ENCODE results near the gene PFKM. TPM values are rescaled to one million over a fixed set of nuclear protein-coding genes. Genes with fewer than 3 reads are reported as not detected.
"Not testable (repeated sequence)": the region's sequence is repeated elsewhere in the genome, so short reads cannot be mapped to it uniquely, and the experiment has no call there.

Gene PFKM
- total RNA-seq, 1 donor from 2014 or later = 304 TPM

- Histone ChIP-seq H3K27me3 (ENCODE audit: control insufficient read depth in 3 of 3, insufficient read depth in 3 of 3, low read length in 3 of 3) (no peaks in the 10 kb centered on the region), H3K9ac (ENCODE audit: low read depth in 1 of 3, low read length in 3 of 3) (no peak overlapping the region), H3K9me3 (ENCODE audit: control insufficient read depth in 3 of 3, low read length in 3 of 3) (no peaks in the 10 kb centered on the region), H3K4me3 (ENCODE audit: low read length in 3 of 3) (no peak overlapping the region), H3K36me3 (ENCODE audit: control insufficient read depth in 3 of 3, insufficient read depth in 3 of 3, low read length in 3 of 3) (peaks cover 83 to 93% (median 91%) of the 10 kb centered on the region in 3 donors), H3K4me1 (ENCODE audit: control insufficient read depth in 3 of 3, insufficient read depth in 3 of 3, low read length in 3 of 3) (peaks cover 28 to 48% (median 41%) of the 10 kb centered on the region in 3 donors), H3K27ac (ENCODE audit: low read depth, low read length) (no peak overlapping the region)
These were observed 26.8 kb downstream of the PFKM start for GRCh38 chr12:48145981-48146380.

GRCh38 chr12:48151103-48151771 is 32.1 kb downstream of the PFKM start:
- H3K9me3 ChIP-seq (ENCODE audit: control insufficient read depth in 3 of 3, low read length in 3 of 3) = no peaks in the 10 kb centered on the region

GRCh38 chr12:48155786-48156185 is 36.6 kb downstream of the PFKM start:
- Histone ChIP-seq H3K36me3 (ENCODE audit: control insufficient read depth in 3 of 3, insufficient read depth in 3 of 3, low read length in 3 of 3) (peaks cover 6 to 16% (median 10%) of the 10 kb centered on the region in 3 donors), H3K4me1 (ENCODE audit: control insufficient read depth in 3 of 3, insufficient read depth in 3 of 3, low read length in 3 of 3) (peaks cover 31 to 44% (median 39%) of the 10 kb centered on the region in 3 donors), H3K9ac (ENCODE audit: low read depth in 1 of 3, low read length in 3 of 3) (peak overlapping the region in 1 of 3 donors; percentile 96), H3K27ac (ENCODE audit: low read depth, low read length) (peak overlapping the region; percentile 98), H3K4me3 (ENCODE audit: low read length in 3 of 3) (peak overlapping the region in 1 of 3 donors; percentile 98)
- not testable (repeated sequence) for H3K27me3 ChIP-seq (ENCODE audit: control insufficient read depth in 3 of 3, insufficient read depth in 3 of 3, low read length in 3 of 3); H3K9me3 ChIP-seq (ENCODE audit: control insufficient read depth in 3 of 3, low read length in 3 of 3)

More at GRCh38 chr12:48151103-48151771, 32.1 kb downstream of the PFKM start:
- Histone ChIP-seq H3K9ac (ENCODE audit: low read depth in 1 of 3, low read length in 3 of 3) (peak overlapping the region in 2 of 3 donors; percentile 26 to 32), H3K4me3 (ENCODE audit: low read length in 3 of 3) (peak overlapping the region in 1 of 3 donors; percentile 12), H3K27me3 (ENCODE audit: control insufficient read depth in 3 of 3, insufficient read depth in 3 of 3, low read length in 3 of 3) (no peaks in the 10 kb centered on the region), H3K36me3 (ENCODE audit: control insufficient read depth in 3 of 3, insufficient read depth in 3 of 3, low read length in 3 of 3) (peaks cover 40 to 55% (median 42%) of the 10 kb centered on the region in 3 donors), H3K4me1 (ENCODE audit: control insufficient read depth in 3 of 3, insufficient read depth in 3 of 3, low read length in 3 of 3) (peaks cover 37 to 57% (median 43%) of the 10 kb centered on the region in 3 donors), H3K27ac (ENCODE audit: low read depth, low read length) (peak overlapping the region; percentile 83)

GRCh38 chr12:48156652-48157017 is 37.5 kb downstream of the PFKM start:
- Histone ChIP-seq H3K4me3 (ENCODE audit: low read length in 3 of 3) (peak overlapping the region; percentile 90 to 98 (median 98)), H3K36me3 (ENCODE audit: control insufficient read depth in 3 of 3, insufficient read depth in 3 of 3, low read length in 3 of 3) (peaks cover 0 to 8% (median 5%) of the 10 kb centered on the region in 3 donors), H3K9me3 (ENCODE audit: control insufficient read depth in 3 of 3, low read length in 3 of 3) (no peaks in the 10 kb centered on the region), H3K27ac (ENCODE audit: low read depth, low read length) (peak overlapping the region; percentile 98), H3K27me3 (ENCODE audit: control insufficient read depth in 3 of 3, insufficient read depth in 3 of 3, low read length in 3 of 3) (no peaks in the 10 kb centered on the region), H3K4me1 (ENCODE audit: control insufficient read depth in 3 of 3, insufficient read depth in 3 of 3, low read length in 3 of 3) (peaks cover 25 to 43% (median 33%) of the 10 kb centered on the region in 3 donors), H3K9ac (ENCODE audit: low read depth in 1 of 3, low read length in 3 of 3) (peak overlapping the region; percentile 91 to 99 (median 96))

- Histone ChIP-seq H3K36me3 (ENCODE audit: control insufficient read depth in 3 of 3, insufficient read depth in 3 of 3, low read length in 3 of 3) (peaks cover 0 to 8% (median 5%) of the 10 kb centered on the region in 3 donors), H3K4me3 (ENCODE audit: low read length in 3 of 3) (peak within 1 kb of the TSS; percentile 90 to 98 (median 98)), H3K9me3 (ENCODE audit: control insufficient read depth in 3 of 3, low read length in 3 of 3) (no peaks in the 10 kb centered on the region), H3K4me1 (ENCODE audit: control insufficient read depth in 3 of 3, insufficient read depth in 3 of 3, low read length in 3 of 3) (peaks cover 24 to 42% (median 29%) of the 10 kb centered on the region in 3 donors), H3K27ac (ENCODE audit: low read depth, low read length) (peak within 1 kb of the TSS; percentile 98), H3K9ac (ENCODE audit: low read depth in 1 of 3, low read length in 3 of 3) (peak within 1 kb of the TSS; percentile 96 to 100 (median 99)), H3K27me3 (ENCODE audit: control insufficient read depth in 3 of 3, insufficient read depth in 3 of 3, low read length in 3 of 3) (no peaks in the 10 kb centered on the region)
These were observed 38.1 kb downstream of the PFKM start, which contains the start of gene ASB8 for GRCh38 chr12:48157018-48157888. TSS of gene ASB8 (minus strand) at chr12:48157515. CDS start at chr12:48153496, 4,019 bp downstream.

GRCh38 chr12:48157889-48158370 is 38.8 kb downstream of the PFKM start:
- Histone ChIP-seq H3K9me3 (ENCODE audit: control insufficient read depth in 3 of 3, low read length in 3 of 3) (no peaks in the 10 kb centered on the region), H3K27me3 (ENCODE audit: control insufficient read depth in 3 of 3, insufficient read depth in 3 of 3, low read length in 3 of 3) (no peaks in the 10 kb centered on the region), H3K4me1 (ENCODE audit: control insufficient read depth in 3 of 3, insufficient read depth in 3 of 3, low read length in 3 of 3) (peaks cover 27 to 42% (median 30%) of the 10 kb centered on the region in 3 donors), H3K4me3 (ENCODE audit: low read length in 3 of 3) (peak overlapping the region; percentile 90 to 98 (median 98)), H3K9ac (ENCODE audit: low read depth in 1 of 3, low read length in 3 of 3) (peak overlapping the region; percentile 57 to 99 (median 96)), H3K36me3 (ENCODE audit: control insufficient read depth in 3 of 3, insufficient read depth in 3 of 3, low read length in 3 of 3) (peaks cover 0 to 5% (median 2%) of the 10 kb centered on the region in 3 donors), H3K27ac (ENCODE audit: low read depth, low read length) (peak overlapping the region; percentile 98)

GRCh38 chr12:48160046-48160445 is 40.9 kb downstream of the PFKM start:
- H3K4me3 ChIP-seq (ENCODE audit: low read length in 3 of 3) = no peak overlapping the region
- H3K9me3 ChIP-seq (ENCODE audit: control insufficient read depth in 3 of 3, low read length in 3 of 3) = no peaks in the 10 kb centered on the region
- no peaks in the 10 kb centered on the region for H3K36me3 ChIP-seq (ENCODE audit: control insufficient read depth in 3 of 3, insufficient read depth in 3 of 3, low read length in 3 of 3)
- H3K9ac ChIP-seq (ENCODE audit: low read depth in 1 of 3, low read length in 3 of 3) = no peak overlapping the region
- H3K4me1 ChIP-seq (ENCODE audit: control insufficient read depth in 3 of 3, insufficient read depth in 3 of 3, low read length in 3 of 3) = peaks cover 26 to 45% (median 28%) of the 10 kb centered on the region in 3 donors
- H3K27me3 ChIP-seq (ENCODE audit: control insufficient read depth in 3 of 3, insufficient read depth in 3 of 3, low read length in 3 of 3) = no peaks in the 10 kb centered on the region
- H3K27ac ChIP-seq (ENCODE audit: low read depth, low read length) = peak overlapping the region; percentile 94

- peak overlapping the region; percentile 94 for H3K27ac ChIP-seq (ENCODE audit: low read depth, low read length)
- no peaks in the 10 kb centered on the region for H3K9me3 ChIP-seq (ENCODE audit: control insufficient read depth in 3 of 3, low read length in 3 of 3)
- no peaks in the 10 kb centered on the region for H3K27me3 ChIP-seq (ENCODE audit: control insufficient read depth in 3 of 3, insufficient read depth in 3 of 3, low read length in 3 of 3)
- H3K4me3 ChIP-seq (ENCODE audit: low read length in 3 of 3) = no peak overlapping the region
- no peaks in the 10 kb centered on the region for H3K36me3 ChIP-seq (ENCODE audit: control insufficient read depth in 3 of 3, insufficient read depth in 3 of 3, low read length in 3 of 3)
- peaks cover 26 to 45% (median 28%) of the 10 kb centered on the region in 3 donors for H3K4me1 ChIP-seq (ENCODE audit: control insufficient read depth in 3 of 3, insufficient read depth in 3 of 3, low read length in 3 of 3)
- H3K9ac ChIP-seq (ENCODE audit: low read depth in 1 of 3, low read length in 3 of 3) = peak overlapping the region in 1 of 3 donors; percentile 51
These were observed 41.6 kb downstream of the PFKM start for GRCh38 chr12:48160807-48161206.

GRCh38 chr12:48163150-48163747 is 44.1 kb downstream of the PFKM start:
- Histone ChIP-seq H3K27ac (ENCODE audit: low read depth, low read length) (peak overlapping the region; percentile 94), H3K4me3 (ENCODE audit: low read length in 3 of 3) (peak overlapping the region in 1 of 3 donors; percentile 44), H3K27me3 (ENCODE audit: control insufficient read depth in 3 of 3, insufficient read depth in 3 of 3, low read length in 3 of 3) (no peaks in the 10 kb centered on the region), H3K36me3 (ENCODE audit: control insufficient read depth in 3 of 3, insufficient read depth in 3 of 3, low read length in 3 of 3) (no peaks in the 10 kb centered on the region), H3K9me3 (ENCODE audit: control insufficient read depth in 3 of 3, low read length in 3 of 3) (no peaks in the 10 kb centered on the region), H3K9ac (ENCODE audit: low read depth in 1 of 3, low read length in 3 of 3) (peak overlapping the region; percentile 58 to 63 (median 62)), H3K4me1 (ENCODE audit: control insufficient read depth in 3 of 3, insufficient read depth in 3 of 3, low read length in 3 of 3) (peaks cover 15 to 37% (median 21%) of the 10 kb centered on the region in 3 donors)
